ENCODE measurements around the gene VARS2.
"Not testable (repeated sequence)": the region's sequence is repeated elsewhere in the genome, so short reads cannot be mapped to it uniquely, and the experiment has no call there.

VARS2 gene

GRCh38 chr6:30914076-30914853 is at the start of gene VARS2:
Gene VARS2, plus strand, starts transcription at chr6:30914238. Its CDS starts 599 bp downstream, at chr6:30914837.
- peak; percentile 68 for TF ChIP-seq CTCF (conservative IDR thresholded peaks at IDR 0.05)
- peak within 1 kb of the TSS; percentile 86 for H3K27ac ChIP-seq

- TF ChIP-seq CTCF (conservative IDR thresholded peaks at IDR 0.05), result no peak
- H3K27ac ChIP-seq, result no peak overlapping the region
Observed at GRCh38 chr6:30864325-30864724, 49.7 kb upstream of the VARS2 start.

GRCh38 chr6:30869241-30869749 is 44.7 kb upstream of the VARS2 start:
- H3K27ac ChIP-seq, result not testable (repeated sequence)

GRCh38 chr6:30870546-30870945 is 43.5 kb upstream of the VARS2 start:
- H3K27ac ChIP-seq, result no peak overlapping the region
- no peak for TF ChIP-seq CTCF (conservative IDR thresholded peaks at IDR 0.05)

- no peak overlapping the region for H3K27ac ChIP-seq
- TF ChIP-seq CTCF (conservative IDR thresholded peaks at IDR 0.05), result no peak
Observed at GRCh38 chr6:30871592-30872183, 42.4 kb upstream of the VARS2 start.

- no peak for TF ChIP-seq CTCF (conservative IDR thresholded peaks at IDR 0.05)
- no peak overlapping the region for H3K27ac ChIP-seq
Observed at GRCh38 chr6:30873137-30873640, 40.8 kb upstream of the VARS2 start.

GRCh38 chr6:30873795-30874194 is 40.2 kb upstream of the VARS2 start:
- not testable (repeated sequence) for H3K27ac ChIP-seq

GRCh38 chr6:30875244-30876038 is 38.6 kb upstream of the VARS2 start:
- H3K27ac ChIP-seq, result no peak overlapping the region
- no peak for TF ChIP-seq CTCF (conservative IDR thresholded peaks at IDR 0.05)
